NB4 (cell line): ENCODE measurements around the gene OR2M5.

Experiments used
- DNase-seq: peaks from one replicate; pipeline ENCODE4 v3.0.0; 2010; ENCODE audit warnings: low read depth
- H3K4me3 ChIP-seq: one replicate; pipeline ENCODE4 v1.5.1; 2011; ENCODE audit warnings: mild to moderate bottlenecking, low read depth, low read length, moderate library complexity
- CTCF ChIP-seq: IDR thresholded peaks from one replicate; pipeline ENCODE4 v1.5.1; 2012; ENCODE audit warnings: low read depth, low read length
- MAX ChIP-seq: IDR thresholded peaks from 2 replicates; pipeline ENCODE4 v1.6.1; 2011; ENCODE audit warnings: low read depth, low read length
- MYC ChIP-seq: IDR thresholded peaks from 2 replicates; pipeline ENCODE4 v1.6.1; 2011; ENCODE audit warnings: low read depth, low read length
- POLR2A ChIP-seq: IDR thresholded peaks from 2 replicates; pipeline ENCODE4 v1.6.1; 2011; ENCODE audit warnings: mild to moderate bottlenecking; ENCODE audit not compliant: insufficient read length; ENCODE audit errors: extremely low read depth

The OR2M5 gene

GRCh38 chr1:248144513-248145198, at the start of gene OR2M5:
Gene OR2M5, plus strand, starts transcription at chr1:248145148. Its CDS starts 0 bp downstream, at chr1:248145148.
- DNase-seq, result no peak
- TF ChIP-seq POLR2A, result no peak
- TF ChIP-seq CTCF, result no peak
- no peak for TF ChIP-seq MYC
- TF ChIP-seq MAX, result no peak
- H3K4me3 ChIP-seq, result no peak within 1 kb of the TSS

GRCh38 chr1:248098529-248098928, 46.4 kb upstream of the OR2M5 start:
- no peak overlapping the region for H3K4me3 ChIP-seq
- no peak for DNase-seq
- no peak for TF ChIP-seq MAX
- no peak for TF ChIP-seq MYC
- TF ChIP-seq POLR2A, result no peak
- no peak for TF ChIP-seq CTCF

DNA sequence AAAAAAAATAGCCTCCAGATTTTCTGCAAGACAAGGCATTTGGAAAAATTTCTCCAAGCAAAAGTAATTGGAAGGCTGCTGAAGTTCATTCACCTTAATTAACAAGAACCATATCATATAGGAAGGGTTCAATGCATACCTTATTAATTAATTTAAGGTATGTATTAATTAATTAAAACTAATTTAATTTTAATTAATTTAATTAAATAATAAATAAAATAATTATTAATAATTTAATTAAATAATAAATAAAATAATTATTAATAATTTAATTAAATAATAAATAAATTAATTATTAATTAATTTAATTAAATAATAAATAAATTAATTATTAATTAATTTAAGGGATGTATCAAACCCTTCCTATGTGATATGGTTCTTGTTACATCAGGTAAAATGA, 42.1 kb upstream of the OR2M5 start:
- no peak for DNase-seq
- no peak for TF ChIP-seq MYC
- no peak for TF ChIP-seq CTCF
- TF ChIP-seq POLR2A, result no peak
- TF ChIP-seq MAX, result no peak
- no peak overlapping the region for H3K4me3 ChIP-seq

DNA sequence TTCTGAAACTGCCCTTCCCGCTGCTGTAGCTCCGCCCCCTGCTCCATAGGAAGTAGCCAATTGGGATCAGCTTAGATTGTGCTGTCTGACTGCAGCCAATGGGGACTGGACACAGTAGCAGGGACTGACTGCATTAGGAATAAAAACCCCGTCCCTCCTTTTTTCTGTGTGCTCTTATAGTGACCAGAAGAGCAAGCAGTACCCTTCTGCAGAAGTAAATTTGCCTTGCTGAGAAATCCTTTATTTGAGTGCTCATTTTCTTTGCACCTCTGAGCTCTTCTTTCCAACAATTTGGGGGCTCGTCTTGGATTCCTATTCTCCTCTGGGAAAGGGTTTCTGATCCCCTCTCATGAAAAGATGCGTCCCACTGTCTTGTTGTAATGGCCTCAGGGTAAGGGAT, 33.8 kb upstream of the OR2M5 start:
- DNase-seq, result no peak
- no peak overlapping the region for H3K4me3 ChIP-seq
- TF ChIP-seq MAX (no peak), MYC (no peak), POLR2A (no peak), CTCF (no peak)

- TF ChIP-seq MAX, result no peak
- no peak for TF ChIP-seq POLR2A
- no peak for TF ChIP-seq CTCF
- TF ChIP-seq MYC, result no peak
- H3K4me3 ChIP-seq, result no peak overlapping the region
- DNase-seq, result no peak
These were observed 30.1 kb upstream of the OR2M5 start for GRCh38 chr1:248114890-248115289.
